ENCODE data around the gene OR10K2.

DNA sequence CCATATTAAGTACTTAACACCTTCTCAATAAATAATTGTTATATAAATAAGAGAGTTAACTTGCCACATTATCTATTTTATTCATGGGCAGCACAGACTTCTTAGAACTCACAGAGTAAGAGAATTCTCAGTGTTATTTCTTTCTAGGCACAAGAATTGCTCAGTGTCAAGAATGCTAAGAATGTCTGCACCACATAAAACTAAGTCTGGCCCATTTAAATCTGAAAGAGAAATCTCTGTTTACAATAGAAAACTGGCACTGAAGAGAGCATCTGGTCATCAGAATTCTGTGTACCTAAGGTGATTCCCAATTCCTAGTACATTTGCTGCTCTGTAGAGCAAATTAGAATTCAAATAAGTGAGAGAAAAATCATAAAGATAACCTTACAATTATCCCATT lies 3.8 kb downstream of the OR10K2 start:
- no peak for TF ChIP-seq POLR2AphosphoS5 (IDR thresholded peaks at IDR 0.05; ENCODE audit: low read depth, low read length)
- TF ChIP-seq, protein P1, sequence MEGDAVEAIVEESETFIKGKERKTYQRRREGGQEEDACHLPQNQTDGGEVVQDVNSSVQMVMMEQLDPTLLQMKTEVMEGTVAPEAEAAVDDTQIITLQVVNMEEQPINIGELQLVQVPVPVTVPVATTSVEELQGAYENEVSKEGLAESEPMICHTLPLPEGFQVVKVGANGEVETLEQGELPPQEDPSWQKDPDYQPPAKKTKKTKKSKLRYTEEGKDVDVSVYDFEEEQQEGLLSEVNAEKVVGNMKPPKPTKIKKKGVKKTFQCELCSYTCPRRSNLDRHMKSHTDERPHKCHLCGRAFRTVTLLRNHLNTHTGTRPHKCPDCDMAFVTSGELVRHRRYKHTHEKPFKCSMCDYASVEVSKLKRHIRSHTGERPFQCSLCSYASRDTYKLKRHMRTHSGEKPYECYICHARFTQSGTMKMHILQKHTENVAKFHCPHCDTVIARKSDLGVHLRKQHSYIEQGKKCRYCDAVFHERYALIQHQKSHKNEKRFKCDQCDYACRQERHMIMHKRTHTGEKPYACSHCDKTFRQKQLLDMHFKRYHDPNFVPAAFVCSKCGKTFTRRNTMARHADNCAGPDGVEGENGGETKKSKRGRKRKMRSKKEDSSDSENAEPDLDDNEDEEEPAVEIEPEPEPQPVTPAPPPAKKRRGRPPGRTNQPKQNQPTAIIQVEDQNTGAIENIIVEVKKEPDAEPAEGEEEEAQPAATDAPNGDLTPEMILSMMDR (IDR thresholded peaks at IDR 0.05) = no peak
- TF ChIP-seq MXI1 (IDR thresholded peaks at IDR 0.05; ENCODE audit: low read depth, low read length) = no peak
- no peak for TF ChIP-seq GATA2 (CRISPR knock-in tag; IDR thresholded peaks at IDR 0.05)

All from SK-N-SH (cell line).